HG02759 (cell line): ENCODE data around the gene RSPH6A.

Experiments used
- ATAC-seq: cut with Tn5 transposase; IDR thresholded peaks from one replicate; pipeline ENCODE4 v1.9.1; 2021; ENCODE audit warnings: mild to moderate bottlenecking, moderate library complexity; ENCODE audit not compliant: unreplicated experiment

Gene RSPH6A

GRCh38 chr19:45825917-45826893, 11.1 kb upstream of the RSPH6A start:
- ATAC-seq, result no peak

DNA sequence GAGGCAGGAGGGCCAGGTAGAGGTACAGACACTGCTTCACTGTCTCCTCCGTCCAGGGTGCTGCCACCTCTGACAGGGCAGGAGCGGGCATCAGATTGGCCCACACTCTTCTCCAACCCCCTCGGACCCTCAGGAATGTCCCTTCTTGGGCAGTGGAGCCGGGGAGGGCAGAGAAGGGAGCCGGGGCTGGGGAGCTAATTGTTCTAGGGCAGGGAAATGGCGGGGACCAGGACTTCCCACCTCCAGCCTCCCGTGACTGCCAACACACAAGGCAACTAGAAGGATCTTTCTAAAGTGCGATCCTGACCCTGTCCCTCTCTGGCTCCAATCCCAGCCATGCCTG, 10.1 kb upstream of the RSPH6A start:
- no peak for ATAC-seq

DNA sequence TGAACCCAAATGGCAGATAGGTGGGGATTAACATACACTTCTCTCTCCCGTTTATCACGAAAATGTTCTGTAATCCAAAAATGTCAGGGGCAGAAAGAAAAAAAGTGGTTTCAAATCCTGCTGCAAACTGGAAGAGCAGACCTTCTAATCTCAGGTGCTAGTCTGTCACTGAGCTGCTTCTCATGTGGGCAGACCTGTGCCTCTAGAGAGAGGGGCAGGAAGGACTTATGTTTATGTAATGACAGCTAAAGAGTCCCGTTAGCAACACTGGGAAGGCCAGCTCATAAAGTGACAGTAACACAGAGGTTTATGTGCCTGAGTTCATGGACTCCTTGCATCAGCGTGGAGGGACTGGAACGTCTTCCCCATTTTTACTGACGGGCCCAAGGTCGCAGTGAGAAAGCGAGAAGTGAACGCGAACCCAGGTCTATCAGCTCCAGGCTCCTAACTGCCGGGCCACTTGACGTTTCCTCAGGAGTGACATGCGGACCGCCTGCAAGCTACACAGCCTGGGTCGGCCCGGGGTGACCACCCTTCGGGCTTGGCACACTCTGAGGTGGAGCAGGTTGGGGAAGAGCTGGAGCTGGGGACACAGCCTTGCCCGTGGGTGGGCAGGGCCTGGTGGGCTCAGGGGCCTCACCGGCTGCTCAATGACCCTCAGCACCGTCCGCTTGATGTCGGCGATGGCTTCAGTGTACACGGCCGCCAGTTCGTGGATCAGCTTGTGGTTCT, 9.6 kb upstream of the RSPH6A start:
- ATAC-seq, result no peak

- no peak for ATAC-seq
Measured at GRCh38 chr19:45824041-45824471, 8.9 kb upstream of the RSPH6A start.

- ATAC-seq, result no peak
Measured at GRCh38 chr19:45823182-45823581, 8.1 kb upstream of the RSPH6A start.

- no peak for ATAC-seq
Measured at GRCh38 chr19:45822716-45823115, 7.6 kb upstream of the RSPH6A start.

DNA sequence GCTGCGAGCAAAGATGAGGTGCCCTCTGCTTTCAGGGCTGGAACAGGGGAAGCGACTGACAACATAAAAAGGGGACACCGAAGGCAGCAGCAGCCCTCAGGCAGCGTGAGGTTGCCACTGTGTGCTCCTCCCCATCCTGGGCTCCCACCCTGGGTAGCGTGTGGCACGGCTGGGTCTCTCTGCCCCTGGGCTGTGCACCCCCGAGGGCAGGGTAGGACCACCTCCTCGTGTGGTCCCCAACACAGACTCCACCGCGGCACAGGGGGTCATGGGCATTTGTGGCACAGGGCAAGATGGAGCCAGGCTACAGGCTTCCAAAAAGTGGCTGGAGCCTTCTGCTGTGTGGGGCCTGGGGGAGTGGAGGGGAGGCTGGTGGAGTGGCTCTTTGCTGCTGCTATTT, 6.5 kb upstream of the RSPH6A start:
- ATAC-seq, result no peak

DNA sequence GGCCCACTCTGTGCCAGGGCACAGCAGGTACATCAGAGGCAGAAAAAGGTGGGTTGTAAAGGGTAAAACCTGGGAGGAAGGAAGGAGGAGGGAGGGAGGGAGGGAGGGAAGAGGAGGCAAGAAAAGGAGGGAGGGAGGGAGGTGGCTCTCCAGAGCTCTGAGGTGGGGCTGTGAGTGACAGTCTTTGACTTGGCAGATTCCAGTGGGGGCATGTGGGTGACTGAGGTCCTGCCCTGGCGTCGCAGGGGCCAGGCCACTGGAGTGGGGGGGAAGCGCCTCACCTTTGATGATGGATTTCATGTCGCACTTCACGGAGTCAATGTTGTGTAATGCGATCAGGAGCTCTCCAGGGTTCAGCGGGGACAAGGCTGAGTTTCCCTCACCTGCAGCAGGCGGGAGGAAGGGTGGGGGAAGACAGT, 6.0 kb upstream of the RSPH6A start:
- no peak for ATAC-seq

DNA sequence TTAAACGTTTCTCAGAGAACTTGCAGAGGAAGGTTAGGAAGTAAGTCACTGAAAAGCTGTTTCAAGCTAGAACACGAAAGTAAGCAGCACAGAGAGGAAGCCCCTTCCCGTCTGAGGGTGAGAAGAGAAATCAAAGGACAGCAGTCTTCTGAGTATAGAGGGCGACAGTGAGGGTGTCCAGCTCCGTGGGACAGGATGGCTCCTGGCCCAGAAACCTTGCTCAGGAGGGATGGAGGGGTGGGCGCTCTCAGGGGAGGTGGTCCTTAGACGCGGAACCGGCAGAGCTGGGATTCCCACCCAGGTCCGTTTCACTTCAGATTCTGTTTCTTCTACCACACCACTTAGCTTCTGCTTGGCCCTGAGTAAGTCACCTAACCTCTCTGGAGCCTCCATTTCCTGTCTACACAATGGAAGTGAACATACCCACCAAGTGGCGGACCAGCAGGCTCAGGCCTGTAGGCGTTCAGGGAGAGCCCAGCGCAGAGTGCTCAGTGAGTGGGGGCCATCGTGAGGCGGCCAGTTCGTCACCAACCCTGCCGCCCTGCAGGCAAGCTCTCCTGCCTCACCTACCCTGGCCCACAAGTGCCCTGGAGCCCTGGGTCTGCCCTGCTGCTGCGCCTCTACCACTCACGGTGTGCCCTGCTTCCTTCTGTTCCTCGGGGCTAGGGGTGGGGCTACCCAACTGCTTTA, 5.5 kb upstream of the RSPH6A start:
- no peak for ATAC-seq

GRCh38 chr19:45819769-45820168, 4.7 kb upstream of the RSPH6A start:
- ATAC-seq, result no peak

- no peak for ATAC-seq
Measured at GRCh38 chr19:45817725-45818301, 2.7 kb upstream of the RSPH6A start.

DNA sequence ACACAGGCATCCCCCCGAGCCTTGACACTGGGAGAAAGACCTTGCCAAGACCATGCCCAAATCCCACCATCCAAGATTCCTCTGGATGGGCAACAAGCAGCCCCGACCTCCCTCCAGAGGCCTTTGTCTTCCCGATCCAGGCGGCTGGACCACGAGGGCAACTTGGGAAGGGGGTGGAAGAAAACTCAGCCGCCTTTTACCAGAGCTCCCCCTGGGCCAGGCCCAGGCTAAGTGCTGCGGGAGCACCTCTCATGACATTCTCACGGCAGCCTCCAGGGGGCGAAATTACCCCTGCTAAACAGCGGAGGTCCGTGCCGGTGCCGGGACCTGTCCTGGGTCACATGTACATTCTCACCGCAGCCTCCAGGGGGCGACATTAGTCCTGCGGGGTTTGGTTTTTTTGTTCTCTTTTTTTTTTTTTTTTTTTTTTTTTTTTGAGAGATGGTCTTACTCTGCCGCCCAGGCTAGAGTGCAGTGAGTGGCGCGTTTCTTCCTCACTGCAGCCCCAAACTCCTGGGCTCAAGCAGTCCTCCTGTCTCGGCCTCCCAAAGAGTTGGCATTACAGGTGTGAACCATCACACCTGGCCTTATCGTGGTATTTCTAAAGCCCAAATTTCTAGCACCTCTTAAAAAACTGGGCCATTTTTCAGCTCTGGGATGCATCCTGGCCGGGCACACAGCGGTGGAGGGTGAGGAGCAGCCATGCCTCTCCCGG, 2.1 kb upstream of the RSPH6A start:
- peak; percentile 91 for ATAC-seq

GRCh38 chr19:45816236-45817009, 1.3 kb upstream of the RSPH6A start:
- no peak for ATAC-seq

DNA sequence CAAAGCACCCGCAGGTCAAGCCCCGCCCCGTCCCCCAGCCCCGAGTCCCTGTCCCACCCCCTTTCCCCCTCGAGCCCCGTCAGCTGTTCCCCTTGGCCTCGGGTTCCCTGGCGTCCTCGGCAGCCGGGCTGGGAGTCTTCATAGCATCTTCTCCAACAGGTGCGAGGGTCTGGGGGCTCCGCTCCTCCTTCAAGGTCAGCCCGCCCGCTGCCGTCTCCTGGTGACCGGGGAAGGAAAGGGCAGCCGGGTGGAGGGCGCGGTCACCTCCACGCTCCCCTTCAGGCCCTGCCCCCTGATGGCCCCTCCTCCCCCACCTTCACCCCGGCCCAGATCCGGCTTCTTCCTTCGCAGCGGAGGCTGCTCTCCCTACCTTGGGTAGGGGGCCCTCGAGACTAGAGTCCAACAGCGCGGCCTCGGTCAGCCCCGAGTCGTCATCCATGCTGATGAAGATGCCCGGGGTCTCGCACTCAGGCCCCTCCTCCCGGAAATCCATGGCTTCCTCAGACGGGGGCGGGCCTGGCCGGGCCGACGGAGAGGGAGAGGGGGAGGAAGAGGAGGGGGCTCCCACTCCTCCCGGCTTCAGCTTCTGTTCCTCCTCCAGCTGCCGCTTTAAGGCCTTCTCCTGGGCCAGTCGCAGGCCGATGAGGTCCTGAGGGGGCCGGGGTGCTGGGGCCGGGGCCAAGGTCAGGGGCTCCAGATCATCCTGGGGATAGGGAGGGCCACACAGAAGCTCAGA, 541 bp upstream of the RSPH6A start:
- no peak for ATAC-seq

DNA sequence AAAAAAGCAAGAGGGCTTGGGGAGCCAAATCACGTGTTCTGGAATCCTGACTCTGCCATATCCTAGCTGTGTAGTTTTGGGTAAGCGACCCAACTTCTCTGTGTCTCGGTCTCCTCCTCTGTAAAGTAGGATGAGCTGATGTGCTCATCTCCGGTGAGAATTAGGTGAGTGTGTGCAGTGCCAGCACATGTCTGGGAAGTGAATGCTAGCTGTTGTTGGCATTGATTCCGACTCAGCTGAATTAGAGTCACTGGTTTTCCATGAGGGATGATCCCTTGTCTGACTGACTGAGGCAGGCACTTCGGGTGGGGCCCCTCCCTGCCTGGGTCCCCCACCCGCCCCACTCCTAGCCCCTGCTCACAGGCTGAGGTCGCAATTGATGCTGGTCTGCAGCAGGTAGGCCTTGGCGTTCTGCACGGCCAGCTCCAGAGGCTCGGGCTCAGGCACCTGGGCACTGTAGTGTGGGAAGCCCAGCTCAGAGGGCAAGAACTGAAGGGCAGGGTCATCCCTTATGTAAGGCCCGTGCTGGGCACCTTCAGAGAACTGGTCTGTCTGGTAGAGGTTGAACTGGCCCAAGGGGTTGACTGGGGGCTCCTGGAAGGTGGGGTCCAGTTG, 835 bp downstream of the RSPH6A start:
- ATAC-seq, result no peak

- ATAC-seq, result no peak
Measured at GRCh38 chr19:45812297-45812696, 2.8 kb downstream of the RSPH6A start.

- ATAC-seq, result no peak
Measured at GRCh38 chr19:45809643-45810159, 5.4 kb downstream of the RSPH6A start.

GRCh38 chr19:45805719-45806118, 9.4 kb downstream of the RSPH6A start:
- no peak for ATAC-seq

DNA sequence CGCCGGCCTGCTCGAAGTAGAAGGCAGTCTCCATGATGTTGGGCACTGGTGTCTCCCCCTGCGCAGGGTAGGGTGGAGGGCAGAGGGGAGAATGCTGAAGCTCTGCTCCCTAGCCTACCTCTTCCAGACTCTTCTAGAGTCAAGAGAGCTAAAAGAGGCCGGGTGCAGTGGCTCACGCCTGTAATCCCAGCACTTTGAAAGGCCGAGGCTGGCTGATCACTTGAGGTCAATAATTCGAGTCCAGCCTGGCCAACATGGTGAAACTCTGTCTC, 10.2 kb downstream of the RSPH6A start:
- ATAC-seq, result no peak
